Cardiac muscle cell (in vitro differentiated cells and primary cell): ENCODE measurements around the gene FAM219B. TPM values are rescaled to one million over a fixed set of nuclear protein-coding genes. Genes with fewer than 3 reads are reported as not detected.
A peak's percentile ranks its signal among the peaks of the same experiment; 100 is the strongest.

ENCODE experiments used
- DNase-seq, 2 donors: peaks; one replicate each; pipeline versions ENCODE4 v3.0.0 to v3.0.0-alpha.2; 2010 to 2017; ENCODE audit warnings: low read depth in 1 of 2, low spot score in 1 of 2
- H3K27ac ChIP-seq: fragments of 200-600 bp; sonication (generic); 2 replicates; pipeline ENCODE4 v1.5.1; 2016
- H3K27me3 ChIP-seq: fragments of 200-600 bp; sonication (generic); 2 replicates; pipeline ENCODE4 v1.6.0; 2016; ENCODE audit warnings: control low read depth
- H3K36me3 ChIP-seq: fragments of 200-600 bp; sonication (generic); 2 replicates; pipeline ENCODE4 v1.5.1; 2016; ENCODE audit warnings: control low read depth
- H3K4me1 ChIP-seq: fragments of 200-600 bp; sonication (generic); 2 replicates; pipeline ENCODE4 v1.8.1; 2017; ENCODE audit warnings: low read depth, mild to moderate bottlenecking, mixed run types
- H3K4me3 ChIP-seq: fragments of 200-600 bp; sonication (generic); 2 replicates; pipeline ENCODE4 v1.5.1; 2016; ENCODE audit warnings: mild to moderate bottlenecking
- H3K9me3 ChIP-seq: fragments of 200-600 bp; sonication (generic); 2 replicates; pipeline ENCODE4 v1.5.1; 2017; ENCODE audit warnings: low read depth, mild to moderate bottlenecking, control low read depth
- polyA plus RNA-seq: library from polyadenylated mRNA; unstranded; fragments of >200 nt; fragmentation: Nextera tagmentation; extraction: Ambion mirVana; gene quantifications from 2 replicates; pipeline ENCODE4 v1.2.1, GENCODE V29; 2016
- total RNA-seq: library from RNA; depleted of rRNA; stranded (reverse); fragments of >200 nt; gene quantifications from 2 replicates; pipeline ENCODE4 v1.2.3, GENCODE V29; 2016
- TF ChIP-seq, protein P1 (sequence below): IDR thresholded peaks from 2 replicates; pipeline ENCODE4 v1.5.1; 2012; ENCODE audit warnings: low read depth, mild to moderate bottlenecking, low read length

Gene FAM219B
- total and polyA plus RNA-seq, 2 experiments from 2014 or later: 107 to 168 TPM

DNA sequence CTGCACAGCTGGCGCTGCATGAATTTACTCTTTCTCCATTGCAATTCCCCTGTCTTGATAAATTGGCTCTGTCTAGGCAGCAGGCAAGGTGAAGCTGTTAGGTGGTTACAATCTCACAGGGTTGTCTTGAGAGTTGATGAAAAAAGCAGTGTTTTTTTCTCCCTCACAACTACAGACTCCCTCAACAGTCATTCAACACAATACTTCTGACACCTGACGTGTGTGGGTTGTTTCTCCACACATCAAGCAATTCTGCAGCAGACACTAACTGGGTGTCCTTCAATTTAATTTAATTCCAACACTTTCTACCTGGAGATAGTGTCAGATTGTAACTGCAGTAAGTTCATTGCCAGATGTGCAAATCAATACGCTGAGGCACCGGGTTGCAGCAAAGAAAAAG lies 28.4 kb downstream of the FAM219B start:
- no peaks in the 10 kb centered on the region for H3K27me3 ChIP-seq
- H3K36me3 ChIP-seq: no peaks in the 10 kb centered on the region
- DNase-seq: no peak
- no peak overlapping the region for H3K27ac ChIP-seq
- H3K9me3 ChIP-seq: no peaks in the 10 kb centered on the region
- TF ChIP-seq, protein P1, sequence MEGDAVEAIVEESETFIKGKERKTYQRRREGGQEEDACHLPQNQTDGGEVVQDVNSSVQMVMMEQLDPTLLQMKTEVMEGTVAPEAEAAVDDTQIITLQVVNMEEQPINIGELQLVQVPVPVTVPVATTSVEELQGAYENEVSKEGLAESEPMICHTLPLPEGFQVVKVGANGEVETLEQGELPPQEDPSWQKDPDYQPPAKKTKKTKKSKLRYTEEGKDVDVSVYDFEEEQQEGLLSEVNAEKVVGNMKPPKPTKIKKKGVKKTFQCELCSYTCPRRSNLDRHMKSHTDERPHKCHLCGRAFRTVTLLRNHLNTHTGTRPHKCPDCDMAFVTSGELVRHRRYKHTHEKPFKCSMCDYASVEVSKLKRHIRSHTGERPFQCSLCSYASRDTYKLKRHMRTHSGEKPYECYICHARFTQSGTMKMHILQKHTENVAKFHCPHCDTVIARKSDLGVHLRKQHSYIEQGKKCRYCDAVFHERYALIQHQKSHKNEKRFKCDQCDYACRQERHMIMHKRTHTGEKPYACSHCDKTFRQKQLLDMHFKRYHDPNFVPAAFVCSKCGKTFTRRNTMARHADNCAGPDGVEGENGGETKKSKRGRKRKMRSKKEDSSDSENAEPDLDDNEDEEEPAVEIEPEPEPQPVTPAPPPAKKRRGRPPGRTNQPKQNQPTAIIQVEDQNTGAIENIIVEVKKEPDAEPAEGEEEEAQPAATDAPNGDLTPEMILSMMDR: no peak
- H3K4me3 ChIP-seq: no peak overlapping the region
- H3K4me1 ChIP-seq: peaks cover 4% of the 10 kb centered on the region

- H3K27me3 ChIP-seq: no peaks in the 10 kb centered on the region
- H3K4me1 ChIP-seq: peaks cover 25% of the 10 kb centered on the region
- peak overlapping the region; percentile 43 for H3K4me3 ChIP-seq
- no peaks in the 10 kb centered on the region for H3K9me3 ChIP-seq
- DNase-seq: peak in 1 of 2 donors; percentile 16
- TF ChIP-seq, protein P1: no peak
- H3K27ac ChIP-seq: peak overlapping the region; percentile 87
- no peaks in the 10 kb centered on the region for H3K36me3 ChIP-seq
Measured at GRCh38 chr15:74873756-74874424, 32.8 kb downstream of the FAM219B start.

GRCh38 chr15:74873036-74873755 lies 33.5 kb downstream of the FAM219B start, which contains the start of gene SCAMP2:
Gene SCAMP2 (minus strand): TSS chr15:74873365. CDS start chr15:74873255, 110 bp downstream.
- peak; percentile 96 to 97 for DNase-seq
- H3K36me3 ChIP-seq: no peaks in the 10 kb centered on the region
- TF ChIP-seq, protein P1: no peak
- H3K4me1 ChIP-seq: peaks cover 28% of the 10 kb centered on the region
- H3K27me3 ChIP-seq: no peaks in the 10 kb centered on the region
- peak within 1 kb of the TSS; percentile 43 for H3K4me3 ChIP-seq
- peak within 1 kb of the TSS; percentile 87 for H3K27ac ChIP-seq
- no peaks in the 10 kb centered on the region for H3K9me3 ChIP-seq

DNA sequence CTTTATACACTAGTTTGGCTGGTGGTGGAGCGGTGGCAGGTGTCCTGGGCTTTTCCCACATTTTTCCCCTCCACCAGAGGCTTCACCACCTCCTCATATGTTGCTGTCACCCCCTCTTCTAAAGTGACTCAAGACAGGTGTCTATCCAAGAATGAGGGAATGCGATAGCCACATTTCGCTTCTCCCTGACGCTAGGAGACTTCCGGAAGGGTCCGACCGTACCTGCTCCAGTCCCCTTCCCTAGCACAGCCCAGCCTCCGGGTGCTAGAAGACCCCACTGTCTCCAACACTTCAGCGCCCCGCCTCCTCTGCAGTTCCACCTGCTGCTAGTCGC lies 34.0 kb downstream of the FAM219B start:
- peak overlapping the region; percentile 87 for H3K27ac ChIP-seq
- no peaks in the 10 kb centered on the region for H3K27me3 ChIP-seq
- no peak for DNase-seq

DNA sequence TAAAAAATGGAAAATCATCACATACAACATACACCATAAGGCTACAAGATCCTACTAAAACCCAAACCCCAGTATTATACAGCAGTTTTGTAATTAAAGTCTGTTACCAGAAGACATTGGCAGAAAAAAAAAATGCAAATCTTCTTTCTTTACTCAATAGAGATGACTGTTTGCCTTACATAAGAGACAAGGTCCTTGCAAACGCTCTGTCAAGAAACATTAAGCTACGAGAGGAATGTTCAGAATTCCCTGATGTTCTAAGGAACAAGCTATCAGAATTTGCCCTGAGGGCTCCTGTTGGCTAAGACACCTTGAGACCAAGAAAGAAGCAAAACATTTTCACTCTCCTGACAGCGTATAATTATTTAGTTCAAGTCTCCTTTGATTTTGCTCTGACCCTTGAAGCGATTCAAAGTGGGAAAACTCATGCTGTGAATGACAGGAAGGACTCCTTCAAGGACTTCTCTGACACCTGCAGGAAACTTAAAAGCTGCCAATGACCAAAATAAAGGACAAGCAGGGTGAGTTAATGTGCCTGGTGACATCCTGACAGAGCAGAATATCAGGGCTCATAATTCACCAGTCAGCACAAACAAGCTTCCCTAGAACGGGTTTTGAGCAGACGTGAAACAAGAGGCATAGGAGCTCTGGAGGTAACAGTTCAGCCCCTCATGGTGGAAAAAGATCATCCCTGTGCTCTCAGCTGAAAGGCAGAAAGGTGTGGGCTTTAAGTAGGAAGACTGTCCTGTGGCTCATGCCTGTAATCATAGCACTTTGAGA lies 36.0 kb downstream of the FAM219B start:
- Histone ChIP-seq H3K9me3 (no peaks in the 10 kb centered on the region), H3K36me3 (no peaks in the 10 kb centered on the region), H3K4me1 (peaks cover 32% of the 10 kb centered on the region), H3K4me3 (peak overlapping the region; percentile 1), H3K27me3 (no peaks in the 10 kb centered on the region), H3K27ac (peak overlapping the region; percentile 96)
- no peak for DNase-seq
- TF ChIP-seq, protein P1: no peak

More for the DNA sequence above, 34.0 kb downstream of the FAM219B start:
- Histone ChIP-seq H3K4me1 (peaks cover 28% of the 10 kb centered on the region), H3K9me3 (no peaks in the 10 kb centered on the region), H3K36me3 (no peaks in the 10 kb centered on the region), H3K4me3 (peak overlapping the region; percentile 43)
- TF ChIP-seq, protein P1: no peak
